Natural killer cell (primary cell): ENCODE data around the gene AOPEP. TPM values are rescaled to one million over a fixed set of nuclear protein-coding genes. Genes with fewer than 3 reads are reported as not detected.

Source experiments
- ATAC-seq, 3 donors: fragments of 150-1000 bp in 2 of 3; fragments of 200-7000 bp in 1 of 3; cut with Tn5 transposase; 1 replicate in 1 of 3; 2 replicates in 2 of 3; pipeline ENCODE4 v1.10.0; 2021; ENCODE audit warnings: mild to moderate bottlenecking in 2 of 3, moderate library complexity in 2 of 3
- DNase-seq, 2 donors: peaks; one replicate each; pipeline versions ENCODE4 v3.0.0 to v3.0.0-alpha.2; 2013 to 2021; ENCODE audit warnings: mixed read lengths in 1 of 2
- H3K27ac ChIP-seq: one replicate; pipeline ENCODE4 v1.5.1; 2013; ENCODE audit warnings: mild to moderate bottlenecking, low read length
- H3K27me3 ChIP-seq: one replicate; pipeline ENCODE4 v1.6.1; 2013; ENCODE audit warnings: low read length; ENCODE audit not compliant: control insufficient read depth, insufficient read depth
- H3K36me3 ChIP-seq: one replicate; pipeline ENCODE4 v1.6.1; 2013; ENCODE audit warnings: low read length; ENCODE audit not compliant: control insufficient read depth, insufficient read depth
- H3K4me1 ChIP-seq: one replicate; pipeline ENCODE4 v1.6.1; 2013; ENCODE audit warnings: low read length; ENCODE audit not compliant: control insufficient read depth, insufficient read depth
- H3K4me3 ChIP-seq: one replicate; pipeline ENCODE4 v1.5.1; 2013; ENCODE audit warnings: low read length
- H3K9me3 ChIP-seq: one replicate; pipeline ENCODE4 v1.6.1; 2013; ENCODE audit warnings: low read length; ENCODE audit not compliant: control insufficient read depth, insufficient read depth
- H3K27ac Mint-ChIP-seq, 2 donors: one replicate each; pipeline ENCODE4 v1.8.0; 2022; ENCODE audit warnings: mild to moderate bottlenecking in 2 of 2, mixed read lengths in 2 of 2, moderate library complexity in 1 of 2
- H3K27me3 Mint-ChIP-seq, 2 donors: one replicate each; pipeline ENCODE4 v1.8.0; 2022; ENCODE audit warnings: low read depth in 2 of 2, mixed read lengths in 2 of 2
- H3K36me3 Mint-ChIP-seq: one replicate; pipeline ENCODE4 v1.8.0; 2022; ENCODE audit warnings: mixed read lengths
- H3K4me1 Mint-ChIP-seq, 2 donors: one replicate each; pipeline ENCODE4 v1.8.0; 2022; ENCODE audit warnings: mixed read lengths in 2 of 2
- H3K4me3 Mint-ChIP-seq: one replicate; pipeline ENCODE4 v1.8.0; 2022; ENCODE audit warnings: mild to moderate bottlenecking, moderate library complexity, mixed read lengths
- H3K9me3 Mint-ChIP-seq, 2 donors: one replicate each; pipeline ENCODE4 v1.8.0; 2022; ENCODE audit warnings: mixed read lengths in 2 of 2
- CTCF ChIP-seq: fragments of 200-600 bp; IDR thresholded peaks from one replicate; pipeline ENCODE4 v1.8.0; 2022; ENCODE audit warnings: antibody characterized with exemption
- WGBS: methylation state at CpG from one replicate; pipeline ENCODE4 v1.1.7; 2013; ENCODE audit warnings: missing lambda C conversion rate; ENCODE audit not compliant: insufficient coverage; 5-methylcytosine and 5-hydroxymethylcytosine counted together
- intact Hi-C: fragments of 100-400 bp; cut with micrococcal nuclease; formaldehyde crosslinking; loops from one replicate; pipeline ENCODE4 v1.14.2; 2022
- total RNA-seq, 4 donors: library from RNA; stranded (reverse); fragments of 120-200 nt in 1 of 4; gene quantifications; one replicate each; pipeline versions ENCODE4 v1.2.3 to v1.2.4, GENCODE V29; 2013 to 2022

The AOPEP gene
- total RNA-seq, 3 donors from 2014 or later (not counting 1 experiment from before 2014, with no cell fraction given) = 20.1 to 22.6 (median 20.6) TPM

DNA sequence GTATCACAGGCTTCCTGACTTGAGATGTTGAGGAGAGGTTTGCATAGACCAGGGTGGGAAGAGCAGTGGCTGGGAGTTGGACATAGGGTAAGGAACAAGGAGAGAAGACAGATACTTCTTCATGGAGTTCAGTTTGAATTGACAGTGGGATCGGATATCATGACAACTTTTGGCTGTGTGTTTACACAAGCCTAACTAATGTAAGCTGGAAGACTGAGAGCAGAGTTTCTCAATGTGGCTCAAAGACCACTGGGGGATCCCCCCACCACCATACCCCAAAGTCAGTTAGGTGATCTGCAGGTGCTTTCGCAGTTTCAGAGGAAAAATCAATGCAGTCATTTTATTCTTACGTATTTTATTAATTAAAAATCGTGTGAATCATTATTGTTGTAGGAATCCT, 125.9 kb downstream of the AOPEP start:
- DNase-seq = no peak
- no peaks in the 10 kb centered on the region for H3K36me3 Mint-ChIP-seq
- no peak for TF ChIP-seq CTCF
- H3K4me3 Mint-ChIP-seq = no peak overlapping the region
- WGBS = 96% methylated on average over 2 of the region's 4 CpGs
- no peaks in the 10 kb centered on the region for H3K36me3 ChIP-seq
- H3K4me1 Mint-ChIP-seq = peaks cover 2 to 7% of the 10 kb centered on the region in 2 donors
- no peak overlapping the region for H3K27ac Mint-ChIP-seq
- H3K27me3 ChIP-seq = no peaks in the 10 kb centered on the region
- H3K27ac ChIP-seq = no peak overlapping the region
- no peak overlapping the region for H3K4me3 ChIP-seq
- H3K9me3 ChIP-seq = no peaks in the 10 kb centered on the region
- no peaks in the 10 kb centered on the region for H3K27me3 Mint-ChIP-seq
- ATAC-seq = no peak
- H3K9me3 Mint-ChIP-seq = no peaks in the 10 kb centered on the region
- intact Hi-C loops = no loop called here
- H3K4me1 ChIP-seq = no peaks in the 10 kb centered on the region

- Histone ChIP-seq H3K36me3 (no peaks in the 10 kb centered on the region), H3K4me3 (no peak overlapping the region), H3K27me3 (no peaks in the 10 kb centered on the region), H3K27ac (no peak overlapping the region), H3K9me3 (no peaks in the 10 kb centered on the region), H3K4me1 (no peaks in the 10 kb centered on the region)
- intact Hi-C loops = no loop called here
- Mint-ChIP-seq H3K4me3 (no peak overlapping the region), H3K27ac (no peak overlapping the region), H3K9me3 (no peaks in the 10 kb centered on the region), H3K27me3 (no peaks in the 10 kb centered on the region), H3K36me3 (no peaks in the 10 kb centered on the region), H3K4me1 (peaks cover under 1 to 7% of the 10 kb centered on the region in 2 donors)
- DNase-seq (no peak), ATAC-seq (no peak)
- TF ChIP-seq CTCF = no peak
- WGBS = 96% methylated on average over 3 of the region's 3 CpGs
Observed at GRCh38 chr9:94853887-94854286, 127.4 kb downstream of the AOPEP start.

DNA sequence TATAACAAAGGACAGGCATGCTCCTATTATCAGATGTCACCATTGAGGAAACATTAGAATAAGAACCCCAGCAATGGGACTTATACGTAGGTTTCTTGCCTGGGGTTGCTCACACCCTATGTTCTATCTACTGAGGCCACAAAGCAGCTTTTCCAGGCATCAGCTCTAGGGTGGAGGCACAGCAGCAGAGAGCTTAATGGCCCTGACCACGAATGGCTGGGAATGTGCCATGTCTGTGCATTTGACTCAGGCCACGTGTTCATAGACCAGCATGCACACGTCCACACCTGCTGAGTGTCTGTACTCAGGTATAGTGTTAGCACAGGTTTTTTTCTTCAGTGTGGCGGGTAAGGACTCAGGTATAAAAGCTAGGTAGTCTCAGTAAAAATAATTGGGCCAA, 129.4 kb downstream of the AOPEP start:
- no peaks in the 10 kb centered on the region for H3K27me3 ChIP-seq
- 91% methylated on average over 4 of the region's 5 CpGs for WGBS
- no peaks in the 10 kb centered on the region for H3K27me3 Mint-ChIP-seq
- TF ChIP-seq CTCF = no peak
- no peak overlapping the region for H3K4me3 ChIP-seq
- no peak overlapping the region for H3K27ac ChIP-seq
- no peaks in the 10 kb centered on the region for H3K36me3 Mint-ChIP-seq
- H3K27ac Mint-ChIP-seq = no peak overlapping the region
- H3K9me3 ChIP-seq = no peaks in the 10 kb centered on the region
- ATAC-seq (no peak), DNase-seq (no peak)
- intact Hi-C loops = no loop called here
- H3K4me1 Mint-ChIP-seq = peaks cover 20 to 23% of the 10 kb centered on the region in 2 donors
- peaks cover 11% of the 10 kb centered on the region for H3K4me1 ChIP-seq
- no peak overlapping the region for H3K4me3 Mint-ChIP-seq
- no peaks in the 10 kb centered on the region for H3K36me3 ChIP-seq
- H3K9me3 Mint-ChIP-seq = no peaks in the 10 kb centered on the region

- TF ChIP-seq CTCF = no peak
- Histone ChIP-seq H3K4me1 (peaks cover 29% of the 10 kb centered on the region), H3K9me3 (no peaks in the 10 kb centered on the region), H3K27ac (no peak overlapping the region), H3K36me3 (no peaks in the 10 kb centered on the region), H3K27me3 (no peaks in the 10 kb centered on the region), H3K4me3 (no peak overlapping the region)
- DNase-seq = no peak
- ATAC-seq = no peak
- intact Hi-C loops = no loop called here
- Mint-ChIP-seq H3K9me3 (no peaks in the 10 kb centered on the region), H3K27me3 (no peaks in the 10 kb centered on the region), H3K27ac (peak overlapping the region; percentile 94 to 96), H3K36me3 (no peaks in the 10 kb centered on the region), H3K4me1 (peaks cover 39 to 42% of the 10 kb centered on the region in 2 donors), H3K4me3 (no peak overlapping the region)
- WGBS = 95% methylated on average over 8 of the region's 8 CpGs
Observed at GRCh38 chr9:94857791-94858190, 131.3 kb downstream of the AOPEP start.
